Activated gamma-delta T cell (primary cell): ENCODE data around the gene RPL38.

Experiments
- DNase-seq: peaks from one replicate; lab custom pipeline; 2025; lab: John Stamatoyannopoulos, UW

Gene RPL38

GRCh38 chr17:74250324-74250995, 47.0 kb downstream of the RPL38 start:
- no peak for DNase-seq

DNA sequence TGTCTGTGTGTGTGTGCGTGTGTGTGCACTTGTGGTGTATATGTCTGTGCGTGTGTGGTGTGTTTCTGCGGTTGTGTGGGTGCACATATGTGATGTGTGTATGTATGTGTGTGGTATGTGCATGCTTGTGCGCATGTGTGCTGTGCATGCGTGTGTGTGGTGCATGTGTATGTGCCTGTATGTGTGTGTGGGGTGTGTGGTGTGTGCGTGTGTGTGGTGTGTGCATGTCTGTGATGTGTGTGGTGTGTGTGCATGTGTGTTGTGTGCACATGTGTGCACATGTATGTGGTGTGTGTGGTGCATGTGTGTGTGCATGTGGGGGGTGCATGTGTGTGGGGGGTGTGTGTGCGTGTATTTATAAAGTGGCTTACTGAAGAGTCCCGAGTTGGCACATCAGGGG, 47.6 kb downstream of the RPL38 start:
- DNase-seq = no peak

- DNase-seq = no peak
Measured at GRCh38 chr17:74251569-74251968, 48.1 kb downstream of the RPL38 start.

DNA sequence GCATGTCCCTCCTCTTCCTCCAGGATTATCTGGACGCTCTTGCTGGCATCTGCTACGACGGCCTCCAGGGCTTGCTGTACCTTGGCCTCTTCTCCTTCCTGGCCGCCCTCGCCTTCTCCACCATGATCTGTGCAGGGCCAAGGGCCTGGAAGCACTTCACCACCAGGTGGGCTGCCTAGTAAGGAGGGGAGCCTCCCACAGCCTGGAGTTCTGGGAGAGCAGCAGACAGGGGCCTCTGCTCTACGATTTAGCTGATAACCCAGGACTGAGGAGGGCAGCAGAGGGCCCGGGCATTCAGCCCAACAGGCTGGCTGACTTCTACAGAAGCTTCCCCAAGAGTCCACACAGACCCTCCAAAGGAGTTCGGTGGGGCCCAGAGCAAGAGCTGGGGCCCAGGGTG, 48.7 kb downstream of the RPL38 start:
- DNase-seq = no peak

- no peak for DNase-seq
Measured at GRCh38 chr17:74253036-74253435, 49.6 kb downstream of the RPL38 start.

DNA sequence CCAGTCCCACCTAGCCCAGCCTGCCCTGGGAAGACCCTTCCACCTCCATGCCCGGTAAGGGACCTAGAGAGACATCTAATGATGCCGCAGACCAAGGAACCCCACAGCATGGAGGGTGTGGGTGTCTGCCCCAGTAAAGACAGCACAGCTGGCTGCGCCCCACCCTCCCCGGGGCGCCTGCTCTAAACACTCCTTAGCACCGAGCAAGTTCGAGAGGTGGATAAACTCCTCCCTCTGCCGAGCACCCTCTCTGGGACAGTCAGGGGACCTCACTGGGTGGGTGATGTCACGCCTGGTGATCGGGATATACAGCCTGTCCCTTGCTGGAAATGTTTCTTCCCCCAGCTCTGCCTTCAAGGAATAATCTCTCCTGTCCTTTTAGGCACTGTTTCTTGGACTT, 53.8 kb downstream of the RPL38 start:
- no peak for DNase-seq

DNA sequence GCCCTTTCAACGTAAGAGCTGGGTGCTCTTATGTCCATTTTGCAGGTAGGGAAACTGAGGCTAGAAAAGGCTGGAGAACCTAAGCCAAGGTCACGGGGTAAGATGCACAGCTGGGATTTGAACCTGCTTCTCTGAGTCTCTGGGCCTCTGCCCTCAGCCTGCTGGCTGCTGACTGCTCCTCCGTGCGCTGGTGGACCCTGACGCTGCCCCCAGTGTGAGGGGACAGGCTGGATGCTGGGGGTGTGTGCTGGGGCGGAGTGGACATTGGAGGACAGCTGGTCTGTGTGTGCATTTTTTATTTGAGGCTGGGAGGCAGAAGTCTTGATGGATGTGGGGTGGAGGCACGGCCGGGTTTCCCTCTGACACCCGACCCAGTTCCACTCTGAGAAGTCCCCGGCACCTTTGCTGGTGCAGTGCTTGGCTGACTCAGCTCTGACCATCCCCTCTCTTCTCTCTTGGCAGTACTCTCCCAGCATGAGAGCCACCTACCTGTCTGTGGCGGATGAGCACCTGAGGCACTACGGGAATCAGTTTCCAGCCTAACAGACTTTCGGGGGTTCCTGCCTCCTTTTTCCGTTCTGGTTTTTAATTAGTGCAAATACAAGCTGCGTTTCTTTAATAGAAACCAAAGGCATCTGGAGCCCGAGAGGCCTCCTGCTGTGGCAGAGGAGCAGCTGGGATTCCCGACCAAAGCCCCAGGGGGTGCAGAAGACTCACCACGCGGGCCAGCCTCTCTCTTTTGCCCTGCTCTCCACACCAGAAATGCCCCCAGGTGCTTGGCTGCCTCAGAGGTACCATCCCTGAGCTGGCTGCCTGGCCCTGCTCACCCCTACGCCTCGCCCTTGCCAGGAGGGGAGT, 56.4 kb downstream of the RPL38 start:
- no peak for DNase-seq
